Activated T-helper 9 cell treated with anti-CD3 and anti-CD28 coated beads, Interleukin-2, amount 50 U/mL, for 16 hours (primary cell): ENCODE results near the gene AGAP3.
A peak's percentile ranks its signal among the peaks of the same experiment; 100 is the strongest.

ENCODE experiments used
- DNase-seq: peaks from one replicate; pipeline ENCODE4 v3.0.0-alpha.2; 2020; ENCODE audit warnings: low read depth

AGAP3 gene

GRCh38 chr7:151074817-151075661 is 11.2 kb upstream of the AGAP3 start:
- DNase-seq: no peak

GRCh38 chr7:151075662-151075971 is 10.7 kb upstream of the AGAP3 start:
- DNase-seq: no peak

GRCh38 chr7:151075978-151076426 is 10.3 kb upstream of the AGAP3 start:
- DNase-seq: no peak

GRCh38 chr7:151076863-151077704 is 9.2 kb upstream of the AGAP3 start:
- no peak for DNase-seq

GRCh38 chr7:151077705-151078232 is 8.5 kb upstream of the AGAP3 start:
- DNase-seq: no peak

GRCh38 chr7:151078233-151079040 is 7.8 kb upstream of the AGAP3 start:
- DNase-seq: no peak

GRCh38 chr7:151079199-151079910 is 6.9 kb upstream of the AGAP3 start:
- no peak for DNase-seq

- DNase-seq: no peak
These were observed 6.2 kb upstream of the AGAP3 start for GRCh38 chr7:151080067-151080521.

GRCh38 chr7:151080522-151081169 is 5.6 kb upstream of the AGAP3 start, which contains the start of gene FASTK:
Gene FASTK, minus strand, starts transcription at chr7:151080809. Its CDS starts 43 bp downstream, at chr7:151080766.
- peak; percentile 84 for DNase-seq

GRCh38 chr7:151081170-151082101 is 4.8 kb upstream of the AGAP3 start:
- no peak for DNase-seq

GRCh38 chr7:151082141-151083070 is 3.9 kb upstream of the AGAP3 start:
- DNase-seq: no peak

- peak; percentile 79 for DNase-seq
These were observed 3.0 kb upstream of the AGAP3 start, which contains the start of gene TMUB1 for GRCh38 chr7:151083071-151083823. Gene TMUB1, minus strand, starts transcription at chr7:151083493. Its CDS starts 930 bp downstream, at chr7:151082563.

- no peak for DNase-seq
These were observed 2.5 kb upstream of the AGAP3 start for GRCh38 chr7:151083824-151084160.

- no peak for DNase-seq
These were observed 965 bp upstream of the AGAP3 start for GRCh38 chr7:151085329-151085690.

- no peak for DNase-seq
These were observed 548 bp downstream of the AGAP3 start for GRCh38 chr7:151086802-151087244.

- DNase-seq: peak; percentile 26
These were observed 1.2 kb downstream of the AGAP3 start for GRCh38 chr7:151087245-151088018.
